Measurements from ENCODE around the gene DRD2.
"Not testable (repeated sequence)": the region's sequence is repeated elsewhere in the genome, so short reads cannot be mapped to it uniquely, and the experiment has no call there.

Gene DRD2

GRCh38 chr11:113475160-113475761 lies at the start of gene DRD2:
DRD2 (minus strand) TSS chr11:113475398; CDS start chr11:113424651, 50,747 bp downstream.
- no peak for DNase-seq (ENCODE audit: low read depth, low spot score)

- not testable (repeated sequence) for DNase-seq (ENCODE audit: low read depth, low spot score)
Observed at GRCh38 chr11:113523906-113524305, 48.7 kb upstream of the DRD2 start.

- DNase-seq (ENCODE audit: low read depth, low spot score), result no peak
Observed at GRCh38 chr11:113521737-113522517, 46.7 kb upstream of the DRD2 start.

GRCh38 chr11:113519989-113520613 lies 44.9 kb upstream of the DRD2 start:
- DNase-seq (ENCODE audit: low read depth, low spot score), result no peak

- DNase-seq (ENCODE audit: low read depth, low spot score), result no peak
Observed at GRCh38 chr11:113518716-113519495, 43.7 kb upstream of the DRD2 start.

- DNase-seq (ENCODE audit: low read depth, low spot score), result no peak
Observed at GRCh38 chr11:113517361-113517760, 42.2 kb upstream of the DRD2 start.

- DNase-seq (ENCODE audit: low read depth, low spot score), result no peak
Observed at GRCh38 chr11:113514856-113515255, 39.7 kb upstream of the DRD2 start.

GRCh38 chr11:113507341-113507740 lies 32.1 kb upstream of the DRD2 start:
- DNase-seq (ENCODE audit: low read depth, low spot score), result no peak

- DNase-seq (ENCODE audit: low read depth, low spot score), result no peak
Observed at GRCh38 chr11:113506893-113507292, 31.7 kb upstream of the DRD2 start.

GRCh38 chr11:113506461-113506860 lies 31.3 kb upstream of the DRD2 start:
- no peak for DNase-seq (ENCODE audit: low read depth, low spot score)

GRCh38 chr11:113505541-113506375 lies 30.6 kb upstream of the DRD2 start:
- DNase-seq (ENCODE audit: low read depth, low spot score), result no peak

- DNase-seq (ENCODE audit: low read depth, low spot score), result no peak
Observed at GRCh38 chr11:113505046-113505445, 29.8 kb upstream of the DRD2 start.

GRCh38 chr11:113504586-113504985 lies 29.4 kb upstream of the DRD2 start:
- no peak for DNase-seq (ENCODE audit: low read depth, low spot score)

- no peak for DNase-seq (ENCODE audit: low read depth, low spot score)
Observed at GRCh38 chr11:113504071-113504470, 28.9 kb upstream of the DRD2 start.

- no peak for DNase-seq (ENCODE audit: low read depth, low spot score)
Observed at GRCh38 chr11:113497066-113497910, 22.1 kb upstream of the DRD2 start.

- no peak for DNase-seq (ENCODE audit: low read depth, low spot score)
Observed at GRCh38 chr11:113496026-113496651, 20.9 kb upstream of the DRD2 start.

- no peak for DNase-seq (ENCODE audit: low read depth, low spot score)
Observed at GRCh38 chr11:113494021-113494420, 18.8 kb upstream of the DRD2 start.

- DNase-seq (ENCODE audit: low read depth, low spot score), result no peak
Observed at GRCh38 chr11:113493206-113493605, 18.0 kb upstream of the DRD2 start.

- no peak for DNase-seq (ENCODE audit: low read depth, low spot score)
Observed at GRCh38 chr11:113488931-113489351, 13.7 kb upstream of the DRD2 start.

GRCh38 chr11:113487622-113488021 lies 12.4 kb upstream of the DRD2 start:
- no peak for DNase-seq (ENCODE audit: low read depth, low spot score)

Data from activated naive CD8-positive, alpha-beta T cell treated with anti-CD3 and anti-CD28 coated beads, Interleukin-2, amount 50 U/mL, for 16 hours (primary cell).